ENCODE results near the gene FAM25A. TPM values are rescaled to one million over a fixed set of nuclear protein-coding genes. Genes with fewer than 3 reads are reported as not detected.
A peak's percentile ranks its signal among the peaks of the same experiment; 100 is the strongest.

FAM25A gene
- total RNA-seq, 4 donors from 2014 or later = not detected

DNA sequence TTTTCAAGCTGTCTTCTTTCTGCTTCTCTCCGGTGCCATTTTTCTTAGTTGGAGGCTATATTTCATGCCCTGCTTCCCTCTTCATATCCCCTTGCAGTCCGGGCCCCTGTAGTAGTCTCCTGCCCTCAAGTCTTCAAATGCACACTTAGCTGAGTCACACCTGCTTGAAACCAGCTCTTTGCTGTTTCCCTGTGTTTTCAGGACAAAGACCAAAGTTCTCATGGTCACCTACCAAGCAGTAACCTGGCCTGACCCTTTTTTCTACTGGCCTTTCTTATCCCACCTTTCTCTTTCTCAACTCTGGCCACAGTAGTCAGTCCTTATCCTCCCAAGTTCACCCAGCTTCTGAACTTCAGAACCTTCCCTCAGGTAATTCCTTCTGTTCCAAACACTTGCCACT, 46.1 kb downstream of the FAM25A start:
- Histone ChIP-seq H3K4me1 (no peaks in the 10 kb centered on the region), H3K27ac (peak overlapping the region in 1 of 4 donors; percentile 6), H3K27me3 (no peaks in the 10 kb centered on the region), H3K9me3 (no peaks in the 10 kb centered on the region), H3K4me3 (no peak overlapping the region), H3K36me3 (peaks cover 0 to 84% (median 0%) of the 10 kb centered on the region in 3 donors)
- TF ChIP-seq, protein P1, sequence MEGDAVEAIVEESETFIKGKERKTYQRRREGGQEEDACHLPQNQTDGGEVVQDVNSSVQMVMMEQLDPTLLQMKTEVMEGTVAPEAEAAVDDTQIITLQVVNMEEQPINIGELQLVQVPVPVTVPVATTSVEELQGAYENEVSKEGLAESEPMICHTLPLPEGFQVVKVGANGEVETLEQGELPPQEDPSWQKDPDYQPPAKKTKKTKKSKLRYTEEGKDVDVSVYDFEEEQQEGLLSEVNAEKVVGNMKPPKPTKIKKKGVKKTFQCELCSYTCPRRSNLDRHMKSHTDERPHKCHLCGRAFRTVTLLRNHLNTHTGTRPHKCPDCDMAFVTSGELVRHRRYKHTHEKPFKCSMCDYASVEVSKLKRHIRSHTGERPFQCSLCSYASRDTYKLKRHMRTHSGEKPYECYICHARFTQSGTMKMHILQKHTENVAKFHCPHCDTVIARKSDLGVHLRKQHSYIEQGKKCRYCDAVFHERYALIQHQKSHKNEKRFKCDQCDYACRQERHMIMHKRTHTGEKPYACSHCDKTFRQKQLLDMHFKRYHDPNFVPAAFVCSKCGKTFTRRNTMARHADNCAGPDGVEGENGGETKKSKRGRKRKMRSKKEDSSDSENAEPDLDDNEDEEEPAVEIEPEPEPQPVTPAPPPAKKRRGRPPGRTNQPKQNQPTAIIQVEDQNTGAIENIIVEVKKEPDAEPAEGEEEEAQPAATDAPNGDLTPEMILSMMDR (IDR thresholded peaks at IDR 0.05) = no peak
- TF ChIP-seq POLR2A (IDR thresholded peaks at IDR 0.05) = no peak
- DNase-seq = no peak

DNA sequence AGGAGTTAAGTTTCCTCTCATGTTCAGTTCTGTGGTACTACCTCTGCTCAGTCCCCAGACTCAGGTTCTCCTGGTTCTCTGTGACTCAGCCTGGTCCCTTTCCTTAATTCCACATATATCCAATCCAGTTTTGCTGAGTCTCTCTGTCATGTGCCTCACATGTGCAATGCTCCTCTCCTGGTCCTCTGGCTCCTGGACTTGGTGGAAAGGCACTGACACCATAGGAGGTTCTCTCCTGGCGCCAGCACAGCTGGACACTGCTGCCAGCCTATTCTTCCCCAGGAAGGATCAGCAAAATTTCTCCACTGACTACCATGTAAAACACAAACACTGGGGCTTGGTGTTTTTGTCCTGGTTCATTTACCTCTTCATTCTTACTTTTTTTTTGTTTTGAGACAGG, 46.8 kb downstream of the FAM25A start:
- Histone ChIP-seq H3K4me1 (no peaks in the 10 kb centered on the region), H3K27me3 (no peaks in the 10 kb centered on the region), H3K4me3 (no peak overlapping the region), H3K36me3 (peaks cover 0 to 81% (median 0%) of the 10 kb centered on the region in 3 donors), H3K27ac (peak overlapping the region in 1 of 4 donors; percentile 6), H3K9me3 (no peaks in the 10 kb centered on the region)
- DNase-seq = no peak
- TF ChIP-seq, protein P1 (IDR thresholded peaks at IDR 0.05) = no peak

DNA sequence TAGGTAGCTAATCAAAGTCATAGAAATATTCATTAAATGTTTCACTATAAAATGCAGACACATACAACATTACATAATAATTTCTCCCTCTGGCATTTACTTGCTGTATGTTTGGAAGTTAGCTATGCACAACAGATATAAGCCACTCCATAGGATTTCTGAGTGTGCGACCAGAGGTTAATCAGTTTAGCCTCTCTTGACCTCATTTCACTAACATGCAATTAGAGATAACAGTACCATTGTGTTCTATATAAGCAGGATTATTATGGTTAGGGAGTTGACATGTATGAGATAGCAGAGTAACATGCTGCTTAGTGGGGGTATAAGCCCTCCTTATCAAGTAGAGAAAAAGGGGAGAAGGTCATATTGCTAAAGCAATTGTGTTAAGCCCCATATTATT, 48.2 kb downstream of the FAM25A start:
- no peak for DNase-seq
- no peaks in the 10 kb centered on the region for H3K27me3 ChIP-seq
- H3K27ac ChIP-seq = no peak overlapping the region
- TF ChIP-seq, protein P1 (IDR thresholded peaks at IDR 0.05) = no peak
- no peak for TF ChIP-seq POLR2A (IDR thresholded peaks at IDR 0.05)
- peaks cover 0 to 71% (median 0%) of the 10 kb centered on the region in 3 donors for H3K36me3 ChIP-seq
- no peaks in the 10 kb centered on the region for H3K9me3 ChIP-seq
- no peaks in the 10 kb centered on the region for H3K4me1 ChIP-seq
- H3K4me3 ChIP-seq = no peak overlapping the region

DNA sequence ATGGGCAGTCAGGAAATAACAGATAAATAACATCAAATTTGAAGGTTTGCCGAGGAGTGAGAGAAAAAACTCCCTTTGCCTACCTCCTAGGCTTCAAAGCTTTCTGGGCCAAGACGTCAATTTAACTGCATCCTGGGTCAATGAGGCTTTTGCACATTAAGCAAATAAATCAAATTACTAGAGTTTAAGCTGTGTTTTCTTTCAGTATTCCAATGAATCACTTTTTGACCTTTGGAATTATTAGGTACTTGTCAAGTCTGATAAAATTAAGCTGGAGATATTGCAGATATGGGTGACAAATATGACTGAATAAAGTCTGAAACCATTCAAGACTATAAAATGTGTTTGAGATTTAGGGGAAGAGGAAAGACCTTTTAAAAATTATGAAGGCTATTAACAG, 52.4 kb downstream of the FAM25A start:
- DNase-seq = no peak
- no peaks in the 10 kb centered on the region for H3K9me3 ChIP-seq
- TF ChIP-seq POLR2A (IDR thresholded peaks at IDR 0.05) = no peak
- TF ChIP-seq, protein P1 (IDR thresholded peaks at IDR 0.05) = no peak
- no peak overlapping the region for H3K4me3 ChIP-seq
- H3K4me1 ChIP-seq = no peaks in the 10 kb centered on the region
- no peak overlapping the region for H3K27ac ChIP-seq
- no peaks in the 10 kb centered on the region for H3K27me3 ChIP-seq
- H3K36me3 ChIP-seq = peaks cover 0 to 43% (median 0%) of the 10 kb centered on the region in 3 donors

Small RNA genes within 50 kb of the gene (small RNA-seq; reads per million reads assigned to genes)
- gene AL136982.5 (0 reads per million in 2 donors), gene BMS1P3 (0 reads per million in 2 donors), gene FAM25A (0 reads per million in 2 donors), gene RNU6-529P (0 reads per million in 2 donors)

Other genes with a start within 250 kb of the FAM25A start
- 10 to 100 TPM in 2 of 4 donors, 1 to 10 TPM in 2; 2.8 to 16.5 (median 12.6) TPM for gene MMRN2, start 62.7 kb upstream of the FAM25A start, total RNA-seq
- gene SNCG, start 61.7 kb upstream of the FAM25A start, total RNA-seq = 1 to 10 TPM in 2 of 4 donors, not detected in 2; 2.4 to 8.2 TPM
- gene ADIRF, start 51.8 kb upstream of the FAM25A start, total RNA-seq = 100 to 1,000 TPM in 3 of 4 donors, 10 to 100 TPM in 1; 86.6 to 605 (median 431) TPM
- gene GLUD1, start 74.5 kb downstream of the FAM25A start, total RNA-seq = 100 to 1,000 TPM; 116 to 308 (median 168) TPM
- 10 to 100 TPM; 35.2 to 55.3 (median 46.0) TPM for gene SHLD2, start 74.9 kb downstream of the FAM25A start, total RNA-seq
- gene NUTM2A, start 205.2 kb downstream of the FAM25A start, total RNA-seq = 1 to 10 TPM in 3 of 4 donors, under 1 TPM in 1; 0.83 to 3.5 (median 2.0) TPM